Gastrocnemius medialis (tissue), 4 donors: ENCODE measurements around the gene RFT1. TPM values are rescaled to one million over a fixed set of nuclear protein-coding genes. Genes with fewer than 3 reads are reported as not detected.

Experiments used
- ATAC-seq, 2 donors: fragments of 150-250 bp; one replicate each; pipeline ENCODE4 v1.9.1; 2016
- DNase-seq, 2 donors: peaks; one replicate each; pipeline ENCODE4 v3.0.0-alpha.2; 2019
- H3K27ac ChIP-seq, 4 donors: fragments of 200-600 bp; sonication (generic); 1 replicate in 1 of 4; 2 replicates in 3 of 4; pipeline ENCODE4 v1.5.1; 2016 to 2018; ENCODE audit warnings: mild to moderate bottlenecking in 2 of 4, moderate library complexity in 1 of 4
- H3K27me3 ChIP-seq, 3 donors: fragments of 200-600 bp; sonication (generic) in 2 of 3; 1 replicate in 1 of 3; 2 replicates in 2 of 3; pipeline versions ENCODE4 v1.5.1 to v1.6.0; 2016 to 2019; ENCODE audit warnings: mild to moderate bottlenecking in 1 of 3, moderate library complexity in 1 of 3
- H3K36me3 ChIP-seq, 2 donors: fragments of 200-600 bp; sonication (generic) in 1 of 2; one replicate each; pipeline ENCODE4 v1.5.1; 2017 to 2018
- H3K4me1 ChIP-seq, 2 donors: fragments of 200-600 bp; sonication (generic) in 1 of 2; one replicate each; pipeline ENCODE4 v1.5.1; 2016 to 2017; ENCODE audit warnings: mild to moderate bottlenecking in 2 of 2
- H3K4me3 ChIP-seq, 4 donors: fragments of 200-600 bp; sonication (generic) in 3 of 4; 1 replicate in 1 of 4; 2 replicates in 3 of 4; pipeline ENCODE4 v1.5.1; 2016 to 2019; ENCODE audit warnings: mild to moderate bottlenecking in 2 of 4
- H3K9me3 ChIP-seq, 3 donors: fragments of 200-600 bp; sonication (generic) in 2 of 3; 1 replicate in 1 of 3; 2 replicates in 2 of 3; pipeline ENCODE4 v1.5.1; 2016 to 2019
- CTCF ChIP-seq, 5 experiments: fragments of 450-650 bp in 3 of 5; fragments of 200-600 bp in 2 of 5; sonication (generic) in 2 of 5; IDR thresholded peaks in 4 of 5; conservative IDR thresholded peaks in 1 of 5; 1 replicate in 4 of 5; 2 replicates in 1 of 5; pipeline ENCODE4 v1.5.1; 2016 to 2019; ENCODE audit warnings: antibody characterized with exemption in 5 of 5, mild to moderate bottlenecking in 3 of 5, moderate library complexity in 3 of 5
- POLR2A ChIP-seq, 2 donors: fragments of 450-650 bp; IDR thresholded peaks; one replicate each; pipeline ENCODE4 v1.6.1; 2017; ENCODE audit warnings: antibody characterized with exemption in 2 of 2, mild to moderate bottlenecking in 2 of 2, moderate library complexity in 2 of 2
- in situ Hi-C, 4 donors: fragments of 200-750 bp; cut with MboI; loops; one replicate each; pipeline versions ENCODE4 v1.15.0 to v1.8.0; 2017; ENCODE audit warnings: low sequenced_read_pairs in 4 of 4
- intact Hi-C: fragments of 100-400 bp; cut with DNase I; formaldehyde crosslinking; loops from one replicate; pipeline ENCODE4 v1.15.1; 2023; ENCODE audit warnings: low total_unique reads
- total RNA-seq, 4 donors: library from RNA; depleted of rRNA; stranded (reverse); fragments of >200 nt; gene quantifications; one replicate each; pipeline versions ENCODE4 v1.1.0 to v1.2.3, GENCODE V29; 2016

The RFT1 gene
- total RNA-seq, 4 donors from 2014 or later, result 2.5 to 5.7 (median 5.2) TPM

DNA sequence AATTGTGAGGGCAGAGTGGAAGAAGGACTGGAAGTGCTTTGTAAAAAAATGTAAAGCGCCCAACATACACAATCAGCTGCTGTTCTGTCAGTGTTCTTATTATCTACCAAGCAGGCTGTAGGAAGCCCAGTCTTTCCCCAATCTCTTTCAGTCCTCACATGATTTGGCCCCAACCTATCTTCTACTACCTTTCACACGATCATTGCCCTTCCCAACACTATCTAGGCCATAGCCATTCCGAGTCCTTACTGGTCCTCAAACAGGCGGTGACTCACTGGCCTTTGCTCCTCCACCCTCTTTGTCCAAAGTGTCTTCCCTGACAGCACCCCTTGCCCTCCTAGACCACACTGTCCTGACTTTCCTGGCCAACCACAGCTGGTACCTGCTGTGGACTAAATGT lies 861 bp upstream of the RFT1 start:
- H3K27ac ChIP-seq, result peak overlapping the region; percentile 91 to 94 (median 94)
- peaks cover 29 to 32% of the 10 kb centered on the region in 2 donors for H3K4me1 ChIP-seq
- in situ Hi-C loops, result no loop called here
- intact Hi-C loops, result loop anchor here (2.0 to 5.0 kb wide), 2 partner anchors 86 to 284 kb away; no protein-coding TSS in a partner anchor
- peak overlapping the region; percentile 80 to 93 (median 92) for H3K4me3 ChIP-seq
- ATAC-seq (no peak), DNase-seq (no peak)
- no peaks in the 10 kb centered on the region for H3K9me3 ChIP-seq
- no peaks in the 10 kb centered on the region for H3K27me3 ChIP-seq
- H3K36me3 ChIP-seq, result no peaks in the 10 kb centered on the region
- no peak for TF ChIP-seq POLR2A (IDR thresholded peaks at IDR 0.05)
- no peak for TF ChIP-seq CTCF (IDR thresholded peaks at IDR 0.05 in 4 of 5, conservative IDR thresholded peaks at IDR 0.05 in 1 of 5)

DNA sequence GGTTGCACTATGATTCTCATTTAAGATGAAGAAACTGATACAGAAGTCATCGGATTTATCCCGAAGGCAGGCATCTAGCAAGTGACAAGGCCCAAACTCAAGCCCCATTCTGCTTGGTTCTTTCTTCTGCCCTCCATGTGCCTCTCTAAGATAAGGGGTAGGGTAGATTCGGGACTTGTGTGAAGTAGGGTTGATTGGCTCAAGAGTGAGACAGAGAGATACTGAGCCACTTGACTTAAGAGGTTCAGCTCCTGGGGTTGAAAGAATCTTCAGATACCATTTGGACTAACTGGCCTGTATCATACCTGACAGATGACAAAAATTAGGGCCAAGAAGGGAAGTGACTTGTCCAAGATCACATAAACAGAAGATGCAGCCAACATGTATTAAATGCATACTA lies 891 bp downstream of the RFT1 start:
- H3K4me3 ChIP-seq, result peak overlapping the region; percentile 80 to 93 (median 92)
- intact Hi-C loops, result no loop called here
- in situ Hi-C loops, result no loop called here

GRCh38 chr3:53126601-53127000 lies 3.6 kb downstream of the RFT1 start:
- Histone ChIP-seq H3K36me3 (peaks cover 0 to 43% of the 10 kb centered on the region in 2 donors), H3K9me3 (no peaks in the 10 kb centered on the region), H3K27me3 (no peaks in the 10 kb centered on the region), H3K4me3 (no peak overlapping the region), H3K4me1 (peaks cover 14 to 21% of the 10 kb centered on the region in 2 donors), H3K27ac (no peak overlapping the region)
- in situ Hi-C loops (no loop called here), intact Hi-C loops (no loop called here)
- ATAC-seq (no peak), DNase-seq (no peak)
- TF ChIP-seq CTCF (IDR thresholded peaks at IDR 0.05 in 4 of 5, conservative IDR thresholded peaks at IDR 0.05 in 1 of 5) (no peak), POLR2A (IDR thresholded peaks at IDR 0.05) (no peak)

More for the DNA sequence above, 891 bp downstream of the RFT1 start:
- no peaks in the 10 kb centered on the region for H3K9me3 ChIP-seq
- peaks cover 24 to 29% of the 10 kb centered on the region in 2 donors for H3K4me1 ChIP-seq
- peaks cover 0 to 16% of the 10 kb centered on the region in 2 donors for H3K36me3 ChIP-seq
- peak overlapping the region; percentile 91 to 94 (median 94) for H3K27ac ChIP-seq
- H3K27me3 ChIP-seq, result no peaks in the 10 kb centered on the region
- ATAC-seq (no peak), DNase-seq (no peak)
- TF ChIP-seq POLR2A (IDR thresholded peaks at IDR 0.05) (no peak), CTCF (IDR thresholded peaks at IDR 0.05 in 4 of 5, conservative IDR thresholded peaks at IDR 0.05 in 1 of 5) (no peak)

DNA sequence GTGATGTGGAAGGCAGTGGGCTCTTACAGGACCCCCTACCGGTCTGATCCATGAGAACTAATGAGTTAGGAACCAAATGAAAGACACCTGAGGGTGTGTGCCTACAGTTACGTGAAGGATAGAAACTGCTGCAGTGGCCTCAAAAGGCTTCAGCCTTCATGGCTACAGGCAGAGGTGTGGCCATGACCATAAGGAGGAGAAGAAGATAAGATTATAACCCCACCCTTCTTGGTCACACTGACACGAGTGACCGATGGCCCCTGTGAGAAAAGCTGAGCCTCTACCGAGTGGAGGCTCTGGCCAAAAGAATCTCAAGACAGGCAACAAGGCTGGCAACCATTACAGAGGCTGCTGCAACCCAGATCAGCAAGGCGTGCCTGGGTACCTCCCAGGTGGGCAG lies 6.3 kb downstream of the RFT1 start:
- no peak for ATAC-seq
- Histone ChIP-seq H3K27ac (no peak overlapping the region), H3K9me3 (no peaks in the 10 kb centered on the region), H3K36me3 (peaks cover 0 to 68% of the 10 kb centered on the region in 2 donors), H3K27me3 (no peaks in the 10 kb centered on the region), H3K4me3 (no peak overlapping the region), H3K4me1 (peaks cover 0 to 3% of the 10 kb centered on the region in 2 donors)
- intact Hi-C loops, result no loop called here
- no peak for TF ChIP-seq POLR2A (IDR thresholded peaks at IDR 0.05)
- TF ChIP-seq CTCF (IDR thresholded peaks at IDR 0.05 in 4 of 5, conservative IDR thresholded peaks at IDR 0.05 in 1 of 5), result no peak
- no peak for DNase-seq
- in situ Hi-C loops, result no loop called here

DNA sequence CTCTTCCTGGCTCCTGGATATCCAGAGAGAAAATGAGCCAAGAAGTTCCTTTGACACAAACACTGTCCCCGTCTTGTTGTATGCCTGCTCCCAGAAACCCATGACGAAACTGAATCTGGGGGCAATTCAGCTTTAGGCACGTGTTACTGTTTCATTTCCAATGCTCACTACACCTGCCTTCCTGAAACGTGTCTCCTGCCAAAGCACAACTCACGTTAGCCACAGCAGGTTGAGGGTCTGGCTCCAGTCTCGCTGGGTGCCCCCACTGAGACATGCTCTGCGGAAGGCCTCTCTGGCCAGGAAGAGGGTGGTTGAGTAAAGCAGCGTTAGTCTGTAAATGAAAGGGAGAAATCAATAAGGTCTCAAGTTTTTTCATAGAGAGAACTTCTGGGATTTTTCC lies 6.7 kb downstream of the RFT1 start:
- in situ Hi-C loops, result no loop called here
- Histone ChIP-seq H3K36me3 (peaks cover 0 to 73% of the 10 kb centered on the region in 2 donors), H3K4me1 (no peaks in the 10 kb centered on the region), H3K27me3 (no peaks in the 10 kb centered on the region), H3K4me3 (no peak overlapping the region), H3K27ac (no peak overlapping the region), H3K9me3 (no peaks in the 10 kb centered on the region)
- ATAC-seq (no peak), DNase-seq (no peak)
- TF ChIP-seq CTCF (IDR thresholded peaks at IDR 0.05 in 4 of 5, conservative IDR thresholded peaks at IDR 0.05 in 1 of 5), result no peak
- no peak for TF ChIP-seq POLR2A (IDR thresholded peaks at IDR 0.05)
- intact Hi-C loops, result no loop called here
